ENCODE data around the gene AP1S3. TPM values are rescaled to one million over a fixed set of nuclear protein-coding genes. Genes with fewer than 3 reads are reported as not detected.
"Not testable (repeated sequence)": the region's sequence is repeated elsewhere in the genome, so short reads cannot be mapped to it uniquely, and the experiment has no call there.

The AP1S3 gene
- total RNA-seq, 1 donor from 2014 or later, result 6.4 TPM

GRCh38 chr2:223788826-223789225 lies 48.6 kb downstream of the AP1S3 start:
- peaks cover 11% of the 10 kb centered on the region for H3K9me3 ChIP-seq
- no peak for DNase-seq
- no peaks in the 10 kb centered on the region for H3K36me3 ChIP-seq
- no peaks in the 10 kb centered on the region for H3K27me3 ChIP-seq (ENCODE audit: low read depth)
- no peak overlapping the region for H3K27ac ChIP-seq
- TF ChIP-seq CTCF (IDR thresholded peaks at IDR 0.05), result no peak
- ATAC-seq, result no peak
- no peaks in the 10 kb centered on the region for H3K4me1 ChIP-seq
- intact Hi-C loops (cut with DNase I), result no loop called here
- H3K4me3 ChIP-seq, result no peak overlapping the region

- DNase-seq; H3K4me1 ChIP-seq; intact Hi-C loops (cut with DNase I); H3K4me3 ChIP-seq; ATAC-seq; H3K27ac ChIP-seq; H3K27me3 ChIP-seq (ENCODE audit: low read depth); H3K36me3 ChIP-seq: not testable (repeated sequence)
- H3K9me3 ChIP-seq, result peaks cover 11% of the 10 kb centered on the region
Observed at GRCh38 chr2:223788106-223788505, 49.3 kb downstream of the AP1S3 start.

GRCh38 chr2:223787358-223787757 lies 50.0 kb downstream of the AP1S3 start:
- Histone ChIP-seq H3K27me3 (ENCODE audit: low read depth) (no peaks in the 10 kb centered on the region), H3K36me3 (no peaks in the 10 kb centered on the region), H3K4me1 (no peaks in the 10 kb centered on the region), H3K27ac (no peak overlapping the region), H3K4me3 (no peak overlapping the region), H3K9me3 (peaks cover 8% of the 10 kb centered on the region)
- intact Hi-C loops (cut with DNase I), result no loop called here
- no peak for TF ChIP-seq CTCF (IDR thresholded peaks at IDR 0.05)
- ATAC-seq, result no peak
- DNase-seq, result no peak

- ATAC-seq (no peak), DNase-seq (no peak)
- no peak for TF ChIP-seq CTCF (IDR thresholded peaks at IDR 0.05)
- Histone ChIP-seq H3K27me3 (ENCODE audit: low read depth) (no peaks in the 10 kb centered on the region), H3K27ac (no peak overlapping the region), H3K36me3 (no peaks in the 10 kb centered on the region), H3K9me3 (peaks cover 4% of the 10 kb centered on the region), H3K4me1 (no peaks in the 10 kb centered on the region), H3K4me3 (no peak overlapping the region)
- intact Hi-C loops (cut with DNase I), result no loop called here
Observed at GRCh38 chr2:223786943-223787342, 50.4 kb downstream of the AP1S3 start.

GRCh38 chr2:223786236-223786635 lies 51.1 kb downstream of the AP1S3 start:
- intact Hi-C loops (cut with DNase I), result no loop called here
- DNase-seq (no peak), ATAC-seq (no peak)
- H3K27me3 ChIP-seq (ENCODE audit: low read depth), result no peaks in the 10 kb centered on the region
- H3K4me3 ChIP-seq, result no peak overlapping the region
- H3K27ac ChIP-seq, result no peak overlapping the region
- H3K36me3 ChIP-seq, result no peaks in the 10 kb centered on the region
- no peak for TF ChIP-seq CTCF (IDR thresholded peaks at IDR 0.05)
- H3K4me1 ChIP-seq, result no peaks in the 10 kb centered on the region
- H3K9me3 ChIP-seq, result no peaks in the 10 kb centered on the region

- no peak for DNase-seq
- Histone ChIP-seq H3K4me3 (no peak overlapping the region), H3K9me3 (no peaks in the 10 kb centered on the region), H3K4me1 (no peaks in the 10 kb centered on the region), H3K36me3 (no peaks in the 10 kb centered on the region), H3K27me3 (ENCODE audit: low read depth) (no peaks in the 10 kb centered on the region), H3K27ac (no peak overlapping the region)
- ATAC-seq, result peak in 1 of 2 donors; percentile 27
- intact Hi-C loops (cut with DNase I), result no loop called here
- no peak for TF ChIP-seq CTCF (IDR thresholded peaks at IDR 0.05)
Observed at GRCh38 chr2:223784221-223784772, 53.1 kb downstream of the AP1S3 start.
